Osteoblast (primary cell): ENCODE data around the gene GLRA1. TPM values are rescaled to one million over a fixed set of nuclear protein-coding genes. Genes with fewer than 3 reads are reported as not detected.

Source experiments
- DNase-seq: peaks from one replicate; pipeline ENCODE4 v3.0.0; 2011; ENCODE audit warnings: low spot score, mixed read lengths; ENCODE audit not compliant: insufficient read length; ENCODE audit errors: missing footprints
- H2AFZ ChIP-seq: 2 replicates; pipeline ENCODE4 v1.6.0; 2011; ENCODE audit warnings: mild to moderate bottlenecking, low read length
- H3K27ac ChIP-seq: 2 replicates; pipeline ENCODE4 v1.5.1; 2011; ENCODE audit warnings: mild to moderate bottlenecking, low read depth, low read length, moderate library complexity
- H3K27me3 ChIP-seq: 2 replicates; pipeline ENCODE4 v1.6.0; 2012; ENCODE audit warnings: mild to moderate bottlenecking, control low read depth, inconsistent platforms, low read length, moderate library complexity; ENCODE audit not compliant: insufficient read depth
- H3K36me3 ChIP-seq: 2 replicates; pipeline ENCODE4 v1.5.1; 2011; ENCODE audit warnings: mild to moderate bottlenecking, low read length, control low read depth, moderate library complexity; ENCODE audit not compliant: insufficient read depth
- H3K4me1 ChIP-seq: 2 replicates; pipeline ENCODE4 v1.5.1; 2011; ENCODE audit warnings: mild to moderate bottlenecking, low read length, control low read depth, moderate library complexity; ENCODE audit not compliant: insufficient read depth
- H3K4me2 ChIP-seq: 2 replicates; pipeline ENCODE4 v1.6.0; 2011; ENCODE audit warnings: mild to moderate bottlenecking, low read length; ENCODE audit not compliant: insufficient read depth
- H3K4me3 ChIP-seq: fragments of 200-600 bp; sonication (generic); 3 replicates; pipeline ENCODE4 v1.5.1; 2012; ENCODE audit warnings: mild to moderate bottlenecking, low read length, inconsistent platforms; ENCODE audit not compliant: insufficient read depth
- H3K79me2 ChIP-seq: 2 replicates; pipeline ENCODE4 v1.6.0; 2012; ENCODE audit warnings: mild to moderate bottlenecking, low read length, control low read depth, inconsistent platforms; ENCODE audit not compliant: insufficient read depth
- H3K9me3 ChIP-seq: 2 replicates; pipeline ENCODE4 v1.5.1; 2011; ENCODE audit warnings: low read depth, low read length, control low read depth
- H4K20me1 ChIP-seq: 2 replicates; pipeline ENCODE4 v1.6.0; 2012; ENCODE audit warnings: mild to moderate bottlenecking, low read length, control low read depth; ENCODE audit not compliant: insufficient read depth
- total RNA-seq: library from RNA; depleted of rRNA; stranded (reverse); fragments of >200 nt; gene quantifications from 2 replicates; pipeline ENCODE4 v1.2.3, GENCODE V29; 2012
- TF ChIP-seq, protein P1 (sequence below): IDR thresholded peaks from 2 replicates; pipeline ENCODE4 v1.5.1; 2011; ENCODE audit warnings: mild to moderate bottlenecking, low read depth, low read length, moderate library complexity; ENCODE audit errors: extremely low read depth

Gene GLRA1
- total RNA-seq, 1 donor, result not detected

DNA sequence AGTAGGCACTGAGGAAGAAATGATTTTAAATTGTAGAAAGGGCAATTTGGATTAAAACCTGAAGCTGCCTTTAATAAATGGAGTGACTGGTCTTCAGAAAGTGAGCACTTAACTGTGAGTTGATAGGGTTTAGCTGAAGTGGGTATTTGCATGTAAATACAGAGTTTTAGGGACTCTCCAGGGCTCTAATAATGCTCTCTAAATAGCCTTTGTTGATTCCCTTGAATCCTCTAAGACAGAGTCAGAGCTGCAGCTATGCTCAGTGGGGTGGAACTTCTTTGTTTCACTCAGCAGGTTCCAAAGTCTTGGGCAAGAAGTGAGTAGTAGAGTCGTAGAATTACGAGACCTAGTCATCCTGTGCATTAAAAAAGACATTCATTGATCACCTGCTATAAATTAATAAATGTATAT, 21.4 kb downstream of the GLRA1 start:
- DNase-seq, result no peak
- H2AFZ ChIP-seq, result no peak overlapping the region
- no peaks in the 10 kb centered on the region for H3K9me3 ChIP-seq
- no peaks in the 10 kb centered on the region for H3K36me3 ChIP-seq
- TF ChIP-seq, protein P1, sequence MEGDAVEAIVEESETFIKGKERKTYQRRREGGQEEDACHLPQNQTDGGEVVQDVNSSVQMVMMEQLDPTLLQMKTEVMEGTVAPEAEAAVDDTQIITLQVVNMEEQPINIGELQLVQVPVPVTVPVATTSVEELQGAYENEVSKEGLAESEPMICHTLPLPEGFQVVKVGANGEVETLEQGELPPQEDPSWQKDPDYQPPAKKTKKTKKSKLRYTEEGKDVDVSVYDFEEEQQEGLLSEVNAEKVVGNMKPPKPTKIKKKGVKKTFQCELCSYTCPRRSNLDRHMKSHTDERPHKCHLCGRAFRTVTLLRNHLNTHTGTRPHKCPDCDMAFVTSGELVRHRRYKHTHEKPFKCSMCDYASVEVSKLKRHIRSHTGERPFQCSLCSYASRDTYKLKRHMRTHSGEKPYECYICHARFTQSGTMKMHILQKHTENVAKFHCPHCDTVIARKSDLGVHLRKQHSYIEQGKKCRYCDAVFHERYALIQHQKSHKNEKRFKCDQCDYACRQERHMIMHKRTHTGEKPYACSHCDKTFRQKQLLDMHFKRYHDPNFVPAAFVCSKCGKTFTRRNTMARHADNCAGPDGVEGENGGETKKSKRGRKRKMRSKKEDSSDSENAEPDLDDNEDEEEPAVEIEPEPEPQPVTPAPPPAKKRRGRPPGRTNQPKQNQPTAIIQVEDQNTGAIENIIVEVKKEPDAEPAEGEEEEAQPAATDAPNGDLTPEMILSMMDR, result no peak
- H3K4me1 ChIP-seq, result no peaks in the 10 kb centered on the region
- H3K79me2 ChIP-seq, result no peaks in the 10 kb centered on the region
- no peak overlapping the region for H3K4me3 ChIP-seq
- no peak overlapping the region for H3K27ac ChIP-seq
- H3K4me2 ChIP-seq, result no peak overlapping the region
- no peaks in the 10 kb centered on the region for H3K27me3 ChIP-seq
- H4K20me1 ChIP-seq, result no peaks in the 10 kb centered on the region

DNA sequence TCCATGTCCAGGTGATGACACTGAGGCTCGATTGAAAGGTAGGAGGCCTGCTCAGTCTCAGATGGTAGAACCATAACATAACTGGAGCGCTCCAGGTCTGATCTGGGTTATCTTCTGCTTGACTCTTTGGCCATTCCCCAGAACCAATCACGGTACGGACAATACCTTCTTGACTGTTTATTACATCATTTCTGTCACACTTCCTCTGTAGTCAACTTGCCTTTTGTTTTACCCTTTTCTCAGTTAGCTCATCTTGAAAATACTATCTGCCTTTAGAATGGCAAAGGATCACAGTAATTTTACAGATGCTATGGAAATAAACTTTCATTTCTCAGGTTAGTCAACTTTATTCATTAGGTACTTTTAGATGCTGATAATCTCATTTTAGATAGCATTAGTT, 22.4 kb downstream of the GLRA1 start:
- H3K4me1 ChIP-seq, result no peaks in the 10 kb centered on the region
- H3K4me3 ChIP-seq, result no peak overlapping the region

DNA sequence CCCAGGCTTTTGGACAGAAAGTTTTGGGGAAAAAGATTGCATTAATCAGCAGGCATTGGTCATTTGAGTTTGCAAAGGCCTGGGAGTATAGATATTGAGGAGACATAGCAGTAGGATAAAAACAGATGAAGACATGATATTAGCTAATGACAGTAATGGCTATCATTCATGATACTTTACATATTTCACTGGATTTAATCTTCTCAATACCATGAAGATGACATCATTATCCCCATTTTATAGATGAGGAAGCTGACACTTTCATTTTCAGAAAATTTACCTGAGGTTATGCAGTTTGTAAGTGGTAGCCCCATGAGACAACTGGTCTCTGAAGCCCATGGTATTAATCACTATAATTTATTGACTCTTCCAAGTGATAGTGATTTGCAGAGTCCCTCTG, 23.0 kb downstream of the GLRA1 start:
- no peak overlapping the region for H3K4me2 ChIP-seq
- H2AFZ ChIP-seq, result no peak overlapping the region
- no peak overlapping the region for H3K4me3 ChIP-seq
- no peaks in the 10 kb centered on the region for H3K9me3 ChIP-seq
- H3K27me3 ChIP-seq, result no peaks in the 10 kb centered on the region
- no peak for DNase-seq
- no peaks in the 10 kb centered on the region for H3K79me2 ChIP-seq
- no peaks in the 10 kb centered on the region for H3K36me3 ChIP-seq
- H3K4me1 ChIP-seq, result no peaks in the 10 kb centered on the region
- no peak overlapping the region for H3K27ac ChIP-seq
- no peaks in the 10 kb centered on the region for H4K20me1 ChIP-seq
- TF ChIP-seq, protein P1, result no peak

More for the DNA sequence above, 22.4 kb downstream of the GLRA1 start:
- Histone ChIP-seq H2AFZ (no peak overlapping the region), H3K27me3 (no peaks in the 10 kb centered on the region), H3K79me2 (no peaks in the 10 kb centered on the region), H4K20me1 (no peaks in the 10 kb centered on the region), H3K4me2 (no peak overlapping the region), H3K9me3 (no peaks in the 10 kb centered on the region), H3K36me3 (no peaks in the 10 kb centered on the region), H3K27ac (no peak overlapping the region)
- DNase-seq, result no peak
- TF ChIP-seq, protein P1, result no peak

DNA sequence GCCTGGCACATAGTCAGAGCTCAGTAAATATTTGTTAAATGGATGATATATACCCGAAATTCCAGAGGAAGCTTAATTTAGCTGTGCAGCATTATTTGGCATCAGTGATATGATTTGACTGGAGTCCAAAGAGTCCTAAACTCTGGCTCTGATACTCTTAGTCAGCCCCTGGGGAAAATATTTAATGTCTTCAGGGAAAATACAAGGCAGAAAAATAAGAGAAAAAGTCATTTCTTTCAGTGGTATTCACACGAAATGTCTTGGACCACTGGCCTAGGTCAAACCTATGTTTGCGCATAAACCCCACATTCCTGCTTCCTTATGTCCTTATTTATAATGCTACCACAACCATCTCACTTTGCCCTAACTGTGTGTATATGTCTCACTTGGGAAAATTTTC, 23.8 kb downstream of the GLRA1 start:
- H2AFZ ChIP-seq, result no peak overlapping the region
- no peak for DNase-seq
- no peak overlapping the region for H3K27ac ChIP-seq
- no peak overlapping the region for H3K4me3 ChIP-seq
- H3K36me3 ChIP-seq, result no peaks in the 10 kb centered on the region
- H3K9me3 ChIP-seq, result no peaks in the 10 kb centered on the region
- no peak overlapping the region for H3K4me2 ChIP-seq
- TF ChIP-seq, protein P1, result no peak
- H3K27me3 ChIP-seq, result no peaks in the 10 kb centered on the region
- H4K20me1 ChIP-seq, result peaks cover 4% of the 10 kb centered on the region
- no peaks in the 10 kb centered on the region for H3K79me2 ChIP-seq
- peaks cover 4% of the 10 kb centered on the region for H3K4me1 ChIP-seq
